MG63 (cell line): ENCODE results near the gene EMB. TPM values are rescaled to one million over a fixed set of nuclear protein-coding genes. Genes with fewer than 3 reads are reported as not detected.
"Not testable (repeated sequence)": the region's sequence is repeated elsewhere in the genome, so short reads cannot be mapped to it uniquely, and the experiment has no call there.

Experiments
- DNase-seq: peaks from one replicate; pipeline ENCODE4 v3.0.0-alpha.2; 2020
- H3K27me3 ChIP-seq: fragments of 250-450 bp; sonication (Bioruptor Pico); 2 replicates; pipeline ENCODE4 v1.5.1; 2020; ENCODE audit warnings: mild to moderate bottlenecking, moderate library complexity
- H3K36me3 ChIP-seq: fragments of 250-450 bp; sonication (Bioruptor Pico); 2 replicates; pipeline ENCODE4 v1.5.1; 2020; ENCODE audit warnings: mild to moderate bottlenecking, moderate library complexity
- H3K4me3 ChIP-seq: fragments of 250-450 bp; sonication (Bioruptor Pico); 2 replicates; pipeline ENCODE4 v1.5.1; 2020; ENCODE audit warnings: mild to moderate bottlenecking, moderate library complexity
- H3K9me3 ChIP-seq: fragments of 250-450 bp; sonication (Bioruptor Pico); 2 replicates; pipeline ENCODE4 v1.5.1; 2020; ENCODE audit warnings: mild to moderate bottlenecking, moderate library complexity
- total RNA-seq: library from RNA; depleted of rRNA; stranded (reverse); fragments of >200 nt; shearing (Covaris generic); gene quantifications from 2 replicates; pipeline ENCODE4 v1.2.3, GENCODE V29; 2014; ENCODE audit warnings: low replicate concordance

The EMB gene
- total RNA-seq, 1 experiment from 2014 or later: 5.8 TPM

GRCh38 chr5:50435168-50435567 is 5.9 kb downstream of the EMB start:
- H3K36me3 ChIP-seq: no peaks in the 10 kb centered on the region
- H3K9me3 ChIP-seq: no peaks in the 10 kb centered on the region
- H3K4me3 ChIP-seq: no peak overlapping the region

GRCh38 chr5:50431133-50431904 is 9.8 kb downstream of the EMB start:
- H3K9me3 ChIP-seq, H3K36me3 ChIP-seq, H3K27me3 ChIP-seq, H3K4me3 ChIP-seq: not testable (repeated sequence)
- peak; percentile 41 for DNase-seq

More at GRCh38 chr5:50435168-50435567, 5.9 kb downstream of the EMB start:
- H3K27me3 ChIP-seq: no peaks in the 10 kb centered on the region
- DNase-seq: no peak

GRCh38 chr5:50423100-50423799 is 17.8 kb downstream of the EMB start:
- not testable (repeated sequence) for H3K36me3 ChIP-seq, DNase-seq

GRCh38 chr5:50421184-50421950 is 19.7 kb downstream of the EMB start:
- not testable (repeated sequence) for H3K9me3 ChIP-seq, H3K36me3 ChIP-seq, H3K4me3 ChIP-seq, DNase-seq, H3K27me3 ChIP-seq

More at GRCh38 chr5:50423100-50423799, 17.8 kb downstream of the EMB start:
- not testable (repeated sequence) for H3K9me3 ChIP-seq, H3K4me3 ChIP-seq, H3K27me3 ChIP-seq

- H3K36me3 ChIP-seq: no peaks in the 10 kb centered on the region
- no peaks in the 10 kb centered on the region for H3K9me3 ChIP-seq
- no peak overlapping the region for H3K4me3 ChIP-seq
- no peak for DNase-seq
- H3K27me3 ChIP-seq: no peaks in the 10 kb centered on the region
Observed at GRCh38 chr5:50420343-50420935, 20.6 kb downstream of the EMB start.

GRCh38 chr5:50419656-50420055 is 21.4 kb downstream of the EMB start:
- DNase-seq, H3K9me3 ChIP-seq, H3K4me3 ChIP-seq, H3K36me3 ChIP-seq, H3K27me3 ChIP-seq: not testable (repeated sequence)

GRCh38 chr5:50416637-50417036 is 24.5 kb downstream of the EMB start:
- not testable (repeated sequence) for DNase-seq, H3K9me3 ChIP-seq, H3K27me3 ChIP-seq, H3K4me3 ChIP-seq, H3K36me3 ChIP-seq

GRCh38 chr5:50415912-50416311 is 25.2 kb downstream of the EMB start:
- no peaks in the 10 kb centered on the region for H3K9me3 ChIP-seq
- DNase-seq: no peak
- no peaks in the 10 kb centered on the region for H3K36me3 ChIP-seq
- H3K27me3 ChIP-seq: no peaks in the 10 kb centered on the region
- H3K4me3 ChIP-seq: no peak overlapping the region

GRCh38 chr5:50410932-50411331 is 30.2 kb downstream of the EMB start:
- not testable (repeated sequence) for H3K36me3 ChIP-seq, H3K4me3 ChIP-seq, H3K9me3 ChIP-seq, DNase-seq, H3K27me3 ChIP-seq

GRCh38 chr5:50406877-50407276 is 34.2 kb downstream of the EMB start:
- Histone ChIP-seq H3K4me3 (no peak overlapping the region), H3K27me3 (no peaks in the 10 kb centered on the region), H3K36me3 (no peaks in the 10 kb centered on the region), H3K9me3 (no peaks in the 10 kb centered on the region)
- no peak for DNase-seq

- H3K36me3 ChIP-seq: no peaks in the 10 kb centered on the region
- peak; percentile 78 for DNase-seq
- no peak overlapping the region for H3K4me3 ChIP-seq
- H3K27me3 ChIP-seq: no peaks in the 10 kb centered on the region
- no peaks in the 10 kb centered on the region for H3K9me3 ChIP-seq
Observed at GRCh38 chr5:50401336-50401735, 39.8 kb downstream of the EMB start.

- DNase-seq: peak; percentile 45
- H3K9me3 ChIP-seq, H3K4me3 ChIP-seq, H3K27me3 ChIP-seq, H3K36me3 ChIP-seq: not testable (repeated sequence)
Observed at GRCh38 chr5:50393925-50394609, 47.0 kb downstream of the EMB start.

- DNase-seq, H3K27me3 ChIP-seq, H3K4me3 ChIP-seq: not testable (repeated sequence)
Observed at GRCh38 chr5:50392289-50392688, 48.8 kb downstream of the EMB start.

GRCh38 chr5:50384381-50384780 is 56.7 kb downstream of the EMB start:
- DNase-seq, H3K9me3 ChIP-seq, H3K27me3 ChIP-seq, H3K36me3 ChIP-seq, H3K4me3 ChIP-seq: not testable (repeated sequence)

More at GRCh38 chr5:50392289-50392688, 48.8 kb downstream of the EMB start:
- H3K36me3 ChIP-seq, H3K9me3 ChIP-seq: not testable (repeated sequence)

GRCh38 chr5:50376696-50377095 is 64.4 kb downstream of the EMB start:
- H3K36me3 ChIP-seq, H3K27me3 ChIP-seq, H3K9me3 ChIP-seq, H3K4me3 ChIP-seq, DNase-seq: not testable (repeated sequence)

GRCh38 chr5:50369287-50370033 is 71.6 kb downstream of the EMB start:
- not testable (repeated sequence) for H3K36me3 ChIP-seq, DNase-seq, H3K4me3 ChIP-seq, H3K9me3 ChIP-seq, H3K27me3 ChIP-seq
